Loucy (cell line): ENCODE measurements around the gene IER3.
A peak's percentile ranks its signal among the peaks of the same experiment; 100 is the strongest.

Source experiments
- H2AFZ ChIP-seq: fragments of 200-600 bp; sonication (generic); 2 replicates; pipeline ENCODE4 v1.6.0; 2016; ENCODE audit warnings: antibody characterized with exemption, mild to moderate bottlenecking, low read length, moderate library complexity
- H3F3A ChIP-seq: fragments of 200-600 bp; 2 replicates; pipeline ENCODE4 v1.6.0; 2016; ENCODE audit warnings: antibody characterized with exemption, low read depth, mild to moderate bottlenecking
- H3K27me3 ChIP-seq: fragments of 200-600 bp; sonication (generic); 2 replicates; pipeline ENCODE4 v1.6.1; 2014; ENCODE audit warnings: low read length, mild to moderate bottlenecking; ENCODE audit not compliant: insufficient read depth, poor library complexity, severe bottlenecking
- H3K36me3 ChIP-seq: fragments of 200-600 bp; sonication (generic); 2 replicates; pipeline ENCODE4 v1.6.1; 2016; ENCODE audit warnings: low read length; ENCODE audit not compliant: insufficient read depth
- H3K4me1 ChIP-seq: fragments of 200-600 bp; sonication (generic); 2 replicates; pipeline ENCODE4 v1.5.1; 2014; ENCODE audit warnings: low read length, mild to moderate bottlenecking; ENCODE audit not compliant: insufficient read depth, poor library complexity, severe bottlenecking
- H3K4me2 ChIP-seq: fragments of 200-600 bp; sonication (generic); 2 replicates; pipeline ENCODE4 v1.6.0; 2014; ENCODE audit warnings: antibody characterized with exemption, low read length, low read depth, mild to moderate bottlenecking; ENCODE audit not compliant: poor library complexity, severe bottlenecking
- H3K4me3 ChIP-seq: fragments of 200-600 bp; sonication (generic); 2 replicates; pipeline ENCODE4 v1.5.1; 2014; ENCODE audit warnings: low read length, mild to moderate bottlenecking, mixed read lengths; ENCODE audit not compliant: poor library complexity, severe bottlenecking
- H3K79me2 ChIP-seq: fragments of 200-600 bp; sonication (generic); 2 replicates; pipeline ENCODE4 v1.6.1; 2014; ENCODE audit warnings: low read length; ENCODE audit not compliant: insufficient read depth
- H3K9ac ChIP-seq: fragments of 200-600 bp; sonication (generic); 2 replicates; pipeline ENCODE4 v1.6.0; 2014; ENCODE audit warnings: mild to moderate bottlenecking, low read depth, low read length, moderate library complexity; ENCODE audit not compliant: poor library complexity, severe bottlenecking
- H3K9me2 ChIP-seq: fragments of 200-600 bp; sonication (generic); replicated peaks from 2 replicates; pipeline ENCODE4 v1.6.1; 2016; ENCODE audit warnings: low read depth, low read length, mixed read lengths
- H3K9me3 ChIP-seq: fragments of 200-600 bp; sonication (generic); 2 replicates; pipeline ENCODE4 v1.6.1; 2014; ENCODE audit warnings: mild to moderate bottlenecking, antibody characterized with exemption, low read length, low read depth; ENCODE audit not compliant: insufficient read depth
- H4K20me1 ChIP-seq: fragments of 200-600 bp; sonication (generic); 2 replicates; pipeline ENCODE4 v1.6.0; 2014; ENCODE audit warnings: antibody characterized with exemption, low read length, mild to moderate bottlenecking; ENCODE audit not compliant: insufficient read depth, poor library complexity, severe bottlenecking
- EZH2phosphoT487 ChIP-seq: fragments of 200-600 bp; IDR thresholded peaks from 2 replicates; pipeline ENCODE4 v1.6.1; 2018; ENCODE audit warnings: antibody characterized with exemption, mild to moderate bottlenecking, moderate library complexity, borderline replicate concordance
- TF ChIP-seq, protein P1 (sequence below): fragments of 200-600 bp; sonication (generic); conservative IDR thresholded peaks from 2 replicates; pipeline ENCODE4 v1.5.1; 2014; ENCODE audit warnings: mild to moderate bottlenecking, antibody characterized with exemption, low read length

IER3 gene

DNA sequence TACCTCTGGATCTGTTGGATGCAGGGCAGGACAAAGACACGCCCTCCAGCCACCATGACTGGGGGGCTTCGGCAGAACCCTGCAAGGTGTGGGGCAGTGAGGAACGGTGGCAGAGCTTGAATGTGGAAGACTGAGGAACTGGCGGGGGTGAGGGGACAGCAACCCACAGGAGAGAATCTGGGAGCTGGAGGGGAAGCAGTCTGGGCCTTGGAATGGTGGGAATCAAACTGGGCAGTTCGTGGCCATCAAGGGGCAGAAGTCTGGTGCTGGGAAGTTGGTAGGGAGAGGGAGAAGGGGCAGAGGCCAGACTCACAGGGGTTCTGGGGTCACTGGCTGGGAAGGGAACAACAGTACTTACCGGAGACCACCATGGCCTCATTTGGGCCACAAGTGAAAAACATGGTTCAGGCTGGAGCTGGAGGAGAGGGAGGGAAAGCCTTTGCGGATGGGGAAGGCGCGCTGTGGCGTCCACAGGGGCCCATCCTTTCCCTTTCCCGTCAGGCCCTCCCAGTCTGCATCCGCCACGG is 2.5 kb downstream of the IER3 start:
- peak overlapping the region; percentile 69; the same call in 1 of the 2 replicates for H2AFZ ChIP-seq
- no peaks in the 10 kb centered on the region for H3K9me2 ChIP-seq
- peaks cover 38% of the 10 kb centered on the region for H3K79me2 ChIP-seq
- H3K9ac ChIP-seq: peak overlapping the region; percentile 89
- peaks cover 11% of the 10 kb centered on the region for H3F3A ChIP-seq
- peak overlapping the region; percentile 94 for H3K4me2 ChIP-seq
- TF ChIP-seq, protein P1, sequence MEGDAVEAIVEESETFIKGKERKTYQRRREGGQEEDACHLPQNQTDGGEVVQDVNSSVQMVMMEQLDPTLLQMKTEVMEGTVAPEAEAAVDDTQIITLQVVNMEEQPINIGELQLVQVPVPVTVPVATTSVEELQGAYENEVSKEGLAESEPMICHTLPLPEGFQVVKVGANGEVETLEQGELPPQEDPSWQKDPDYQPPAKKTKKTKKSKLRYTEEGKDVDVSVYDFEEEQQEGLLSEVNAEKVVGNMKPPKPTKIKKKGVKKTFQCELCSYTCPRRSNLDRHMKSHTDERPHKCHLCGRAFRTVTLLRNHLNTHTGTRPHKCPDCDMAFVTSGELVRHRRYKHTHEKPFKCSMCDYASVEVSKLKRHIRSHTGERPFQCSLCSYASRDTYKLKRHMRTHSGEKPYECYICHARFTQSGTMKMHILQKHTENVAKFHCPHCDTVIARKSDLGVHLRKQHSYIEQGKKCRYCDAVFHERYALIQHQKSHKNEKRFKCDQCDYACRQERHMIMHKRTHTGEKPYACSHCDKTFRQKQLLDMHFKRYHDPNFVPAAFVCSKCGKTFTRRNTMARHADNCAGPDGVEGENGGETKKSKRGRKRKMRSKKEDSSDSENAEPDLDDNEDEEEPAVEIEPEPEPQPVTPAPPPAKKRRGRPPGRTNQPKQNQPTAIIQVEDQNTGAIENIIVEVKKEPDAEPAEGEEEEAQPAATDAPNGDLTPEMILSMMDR: no peak
- TF ChIP-seq EZH2phosphoT487: no peak
- H3K36me3 ChIP-seq: no peaks in the 10 kb centered on the region; the same call in 1 of the 2 replicates
- H3K9me3 ChIP-seq: no peaks in the 10 kb centered on the region
- H4K20me1 ChIP-seq: peaks cover 17% of the 10 kb centered on the region
- peak overlapping the region; percentile 86 for H3K4me3 ChIP-seq
- H3K27me3 ChIP-seq: no peaks in the 10 kb centered on the region
- H3K4me1 ChIP-seq: peaks cover 56% of the 10 kb centered on the region

DNA sequence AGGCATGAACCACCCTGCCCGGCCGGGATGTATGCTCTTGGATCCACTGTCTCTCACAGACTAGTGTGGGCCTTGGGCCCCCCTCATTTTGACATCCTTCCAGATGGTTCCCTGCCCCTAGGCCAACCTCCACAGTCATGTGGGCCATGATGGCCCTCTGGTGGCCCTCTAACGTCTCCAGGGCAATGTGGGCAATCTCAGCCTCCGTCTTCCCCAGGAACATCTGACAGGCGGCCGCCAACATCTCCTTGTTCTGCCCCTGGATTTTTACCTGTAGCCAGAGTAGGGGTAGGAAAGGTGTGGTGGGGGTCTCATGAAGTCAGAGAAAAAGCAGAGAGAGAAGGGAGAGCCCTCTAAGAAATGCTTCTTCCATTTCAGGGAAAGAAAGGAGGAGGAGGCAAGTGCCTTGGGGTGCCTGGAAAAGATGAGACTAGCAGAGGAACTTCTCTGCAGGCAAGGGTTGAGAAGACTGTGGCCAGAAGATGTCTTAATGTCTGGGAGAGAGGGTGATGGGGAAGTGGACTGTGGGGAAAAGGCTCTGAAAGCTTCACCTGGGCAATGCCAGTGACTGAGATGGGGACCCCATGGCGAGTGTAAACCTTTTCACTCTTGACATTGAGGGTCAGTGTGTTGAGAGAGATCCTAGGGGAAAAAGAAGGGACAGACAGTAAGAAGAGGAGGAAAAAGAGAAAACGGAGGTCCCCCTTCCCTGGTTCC is 3.1 kb downstream of the IER3 start:
- peaks cover 43% of the 10 kb centered on the region for H3K79me2 ChIP-seq
- no peaks in the 10 kb centered on the region for H3K9me2 ChIP-seq
- peaks cover 17% of the 10 kb centered on the region for H4K20me1 ChIP-seq
- H3K4me1 ChIP-seq: peaks cover 61% of the 10 kb centered on the region
- peaks cover 11% of the 10 kb centered on the region for H3F3A ChIP-seq
- TF ChIP-seq, protein P1: peak; percentile 27
- no peak for TF ChIP-seq EZH2phosphoT487
- H3K27me3 ChIP-seq: no peaks in the 10 kb centered on the region
- H3K36me3 ChIP-seq: no peaks in the 10 kb centered on the region; the same call in 1 of the 2 replicates
- peak overlapping the region; percentile 86 for H3K4me3 ChIP-seq
- no peaks in the 10 kb centered on the region for H3K9me3 ChIP-seq
- H3K9ac ChIP-seq: peak overlapping the region; percentile 89
- H2AFZ ChIP-seq: no peak overlapping the region
- H3K4me2 ChIP-seq: peak overlapping the region; percentile 94

DNA sequence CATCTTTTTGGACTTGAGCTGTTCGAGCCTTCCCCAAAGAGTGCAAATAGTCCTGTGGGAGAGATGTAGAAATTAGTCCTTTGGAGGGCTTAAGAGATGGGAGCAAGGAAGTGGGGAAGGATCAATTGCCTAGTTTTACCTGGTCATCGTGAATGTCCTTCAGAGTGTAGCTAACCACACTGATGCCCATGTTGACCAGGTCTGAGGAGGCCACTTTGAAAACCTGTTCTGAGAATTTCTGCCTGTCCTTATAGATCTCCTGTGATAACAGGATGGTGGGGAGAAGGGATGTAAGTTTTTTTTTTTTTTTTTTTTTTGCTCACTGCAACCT is 3.8 kb downstream of the IER3 start:
- H3K4me1 ChIP-seq: peaks cover 67% of the 10 kb centered on the region
- H3K9me3 ChIP-seq: no peaks in the 10 kb centered on the region
- peaks cover 24% of the 10 kb centered on the region for H4K20me1 ChIP-seq
- peaks cover 50% of the 10 kb centered on the region for H3K79me2 ChIP-seq
- no peak for TF ChIP-seq EZH2phosphoT487
- TF ChIP-seq, protein P1: no peak
- no peaks in the 10 kb centered on the region for H3K9me2 ChIP-seq
- H3K27me3 ChIP-seq: no peaks in the 10 kb centered on the region
- no peak overlapping the region for H3K4me3 ChIP-seq
- H3K9ac ChIP-seq: peak overlapping the region; percentile 89
- H3K36me3 ChIP-seq: no peaks in the 10 kb centered on the region; the same call in 1 of the 2 replicates
- peaks cover 11% of the 10 kb centered on the region for H3F3A ChIP-seq
- peak overlapping the region; percentile 2 for H3K4me2 ChIP-seq
- H2AFZ ChIP-seq: no peak overlapping the region
